Caco-2 (cell line): ENCODE data around the gene MFNG. TPM values are rescaled to one million over a fixed set of nuclear protein-coding genes. Genes with fewer than 3 reads are reported as not detected.

Experiments
- BruUV-seq: library from RNA; stranded (reverse); fragments of 400-500 nt; replicated peaks from 2 replicates; lab custom pipeline; 2021; lab: Mats Ljungman, UMichigan
- CTCF ChIA-PET: fragments of 300-600 bp; sonication (Branson Sonifier 250); formaldehyde crosslinking; loops from one replicate; lab custom pipeline; 2022; ENCODE audit warnings: antibody characterized with exemption; lab: Charles Lee
- POLR2A ChIA-PET: fragments of 300-600 bp; sonication (Branson Sonifier 250); formaldehyde crosslinking; loops from one replicate; lab custom pipeline; 2022; ENCODE audit warnings: antibody characterized with exemption; lab: Charles Lee
- DNase-seq, 2 experiments: peaks; one replicate each; pipeline versions ENCODE4 v3.0.0 to v3.0.0-alpha.2; 2020 to 2022
- H3K27me3 ChIP-seq: replicated peaks from 2 replicates; pipeline ENCODE4 v1.6.0; 2011; ENCODE audit warnings: low read length; ENCODE audit not compliant: control insufficient read depth, insufficient read depth
- H3K36me3 ChIP-seq: 2 replicates; pipeline ENCODE4 v1.5.1; 2011; ENCODE audit warnings: low read length; ENCODE audit not compliant: control insufficient read depth, insufficient read depth
- H3K4me1 ChIP-seq: fragments of 250-450 bp; sonication (Bioruptor Pico); 2 replicates; pipeline ENCODE4 v1.5.1; 2020; ENCODE audit warnings: mild to moderate bottlenecking
- H3K4me3 ChIP-seq: 2 replicates; pipeline ENCODE4 v1.5.1; 2011; ENCODE audit warnings: low read depth, mild to moderate bottlenecking, control low read depth, low read length
- H3K9me3 ChIP-seq: fragments of 250-450 bp; sonication (Bioruptor Pico); 2 replicates; pipeline ENCODE4 v1.5.1; 2020; ENCODE audit warnings: mild to moderate bottlenecking, moderate library complexity
- H3K27ac Mint-ChIP-seq: one replicate; pipeline ENCODE4 v1.8.0; 2022; ENCODE audit warnings: mixed read lengths; ENCODE audit not compliant: unreplicated experiment
- H3K27me3 Mint-ChIP-seq: one replicate; pipeline ENCODE4 v1.8.0; 2022; ENCODE audit warnings: mixed read lengths; ENCODE audit not compliant: insufficient read depth, unreplicated experiment
- H3K36me3 Mint-ChIP-seq: one replicate; pipeline ENCODE4 v1.8.0; 2022; ENCODE audit warnings: mild to moderate bottlenecking, mixed read lengths; ENCODE audit not compliant: insufficient read depth, unreplicated experiment
- H3K4me1 Mint-ChIP-seq: one replicate; pipeline ENCODE4 v1.8.0; 2022; ENCODE audit warnings: low read depth, mixed read lengths; ENCODE audit not compliant: unreplicated experiment
- H3K4me3 Mint-ChIP-seq: one replicate; pipeline ENCODE4 v1.8.0; 2022; ENCODE audit warnings: mild to moderate bottlenecking, moderate library complexity, mixed read lengths; ENCODE audit not compliant: unreplicated experiment
- H3K9me3 Mint-ChIP-seq: one replicate; pipeline ENCODE4 v1.8.0; 2022; ENCODE audit warnings: mixed read lengths; ENCODE audit not compliant: unreplicated experiment
- CTCF ChIP-seq, 2 experiments: fragments of 200-600 bp in 1 of 2; IDR thresholded peaks; 1 replicate in 1 of 2; 2 replicates in 1 of 2; pipeline versions ENCODE4 v1.5.1 to v1.8.0; 2011 to 2022; ENCODE audit warnings: antibody characterized with exemption in 1 of 2, control low read depth in 1 of 2, inconsistent platforms in 1 of 2, low read depth in 1 of 2, low read length in 1 of 2, mild to moderate bottlenecking in 1 of 2, moderate library complexity in 1 of 2; ENCODE audit not compliant: insufficient read depth in 1 of 2, severe bottlenecking in 1 of 2, unreplicated experiment in 1 of 2
- intact Hi-C: fragments of 100-400 bp; cut with micrococcal nuclease; formaldehyde crosslinking; loops from one replicate; pipeline ENCODE4 v1.10.0; 2022; ENCODE audit not compliant: unreplicated experiment
- total RNA-seq: library from RNA; stranded (reverse); gene quantifications from 2 replicates; pipeline ENCODE4 v1.2.3, GENCODE V29; 2022

The MFNG gene
- total RNA-seq, 1 experiment from 2014 or later = 3.6 TPM

- H3K27me3 Mint-ChIP-seq = no peaks in the 10 kb centered on the region
- Histone ChIP-seq H3K4me1 (peaks cover 38% of the 10 kb centered on the region), H3K9me3 (no peaks in the 10 kb centered on the region), H3K36me3 (peaks cover 3% of the 10 kb centered on the region; the same call in 1 of the 2 replicates), H3K4me3 (no peak overlapping the region), H3K27me3 (no peaks in the 10 kb centered on the region)
- POLR2A ChIA-PET = interaction anchor here (0.5 kb wide), 1 partner anchor 533 kb away, joined by 3 read pairs; no protein-coding TSS in a partner anchor
- intact Hi-C loops = no loop called here
- no peak for TF ChIP-seq CTCF (IDR thresholded peaks at IDR 0.05; ENCODE audit: insufficient read depth in 1 of 2, low read depth in 1 of 2, low read length in 1 of 2, severe bottlenecking in 1 of 2, unreplicated experiment in 1 of 2)
- CTCF ChIA-PET = no interaction called here
- H3K36me3 Mint-ChIP-seq = peaks cover 38% of the 10 kb centered on the region
- H3K9me3 Mint-ChIP-seq = no peaks in the 10 kb centered on the region
- no TSS peak for BruUV-seq
- no peak overlapping the region for H3K4me3 Mint-ChIP-seq
- peaks cover 30% of the 10 kb centered on the region for H3K4me1 Mint-ChIP-seq
- peak in 1 of 2 experiments; percentile 5 for DNase-seq
- H3K27ac Mint-ChIP-seq = peak overlapping the region; percentile 85
These were observed 23.1 kb upstream of the MFNG start for GRCh38 chr22:37509059-37509860.

DNA sequence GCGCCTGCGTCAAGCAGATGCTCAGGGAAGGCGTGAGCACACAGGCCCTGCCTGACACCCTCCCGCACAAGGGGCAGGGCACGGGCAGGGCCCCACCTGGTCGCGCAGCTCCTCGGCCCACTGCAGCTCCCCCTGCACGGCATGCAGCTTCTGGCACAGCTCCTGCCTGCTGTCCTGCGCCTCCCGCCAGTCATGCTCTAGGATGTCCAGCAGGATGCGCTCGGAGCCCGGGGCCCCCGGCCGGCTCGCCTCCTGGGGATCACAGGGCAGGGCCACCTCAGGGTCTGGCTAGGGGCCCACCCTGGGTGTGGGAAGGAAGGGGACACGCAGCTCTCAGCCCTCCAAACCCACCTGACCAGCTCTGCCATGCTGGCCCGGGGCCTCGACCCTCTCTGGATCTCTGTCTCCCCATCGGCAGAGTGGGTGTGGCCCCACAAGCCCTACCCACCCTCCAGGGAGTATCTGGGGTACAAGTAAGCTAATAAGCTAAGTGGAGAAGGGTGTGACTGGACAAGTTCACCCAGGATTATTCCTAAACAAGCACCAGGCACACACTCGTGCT lies 22.3 kb upstream of the MFNG start:
- TF ChIP-seq CTCF (IDR thresholded peaks at IDR 0.05; ENCODE audit: insufficient read depth in 1 of 2, low read depth in 1 of 2, low read length in 1 of 2, severe bottlenecking in 1 of 2, unreplicated experiment in 1 of 2) = no peak
- Mint-ChIP-seq H3K27ac (peak overlapping the region; percentile 85), H3K4me1 (peaks cover 36% of the 10 kb centered on the region), H3K4me3 (no peak overlapping the region), H3K36me3 (peaks cover 37% of the 10 kb centered on the region), H3K27me3 (no peaks in the 10 kb centered on the region), H3K9me3 (no peaks in the 10 kb centered on the region)
- no peaks in the 10 kb centered on the region for H3K27me3 ChIP-seq
- POLR2A ChIA-PET = no interaction called here
- H3K9me3 ChIP-seq = no peaks in the 10 kb centered on the region
- H3K36me3 ChIP-seq = peaks cover 1% of the 10 kb centered on the region; the same call in 1 of the 2 replicates
- BruUV-seq = no TSS peak
- no peak overlapping the region for H3K4me3 ChIP-seq
- DNase-seq = no peak
- intact Hi-C loops = no loop called here
- peaks cover 46% of the 10 kb centered on the region for H3K4me1 ChIP-seq
- CTCF ChIA-PET = no interaction called here

- Mint-ChIP-seq H3K27me3 (no peaks in the 10 kb centered on the region), H3K36me3 (peaks cover 33% of the 10 kb centered on the region)
These were observed 21.5 kb upstream of the MFNG start for GRCh38 chr22:37507731-37508130.

More at GRCh38 chr22:37507731-37508130, 21.5 kb upstream of the MFNG start:
- CTCF ChIA-PET = no interaction called here
- H3K27ac Mint-ChIP-seq = no peak overlapping the region
- no peak overlapping the region for H3K4me3 ChIP-seq
- no peak overlapping the region for H3K4me3 Mint-ChIP-seq
- TF ChIP-seq CTCF (IDR thresholded peaks at IDR 0.05; ENCODE audit: insufficient read depth in 1 of 2, low read depth in 1 of 2, low read length in 1 of 2, severe bottlenecking in 1 of 2, unreplicated experiment in 1 of 2) = no peak
- no TSS peak for BruUV-seq
- H3K4me1 ChIP-seq = peaks cover 46% of the 10 kb centered on the region
- no peaks in the 10 kb centered on the region for H3K27me3 ChIP-seq
- H3K9me3 ChIP-seq = no peaks in the 10 kb centered on the region
- H3K4me1 Mint-ChIP-seq = peaks cover 41% of the 10 kb centered on the region
- intact Hi-C loops = no loop called here
- no peaks in the 10 kb centered on the region for H3K9me3 Mint-ChIP-seq
- H3K36me3 ChIP-seq = peaks cover 1% of the 10 kb centered on the region; the same call in 1 of the 2 replicates
- no peak for DNase-seq
- POLR2A ChIA-PET = no interaction called here
